ENCODE data around the gene FMNL2.

FMNL2 gene

GRCh38 chr2:152339556-152340286, 4.7 kb downstream of the FMNL2 start:
- DNase-seq (ENCODE audit: low read depth in 3 of 3) = no peak

DNA sequence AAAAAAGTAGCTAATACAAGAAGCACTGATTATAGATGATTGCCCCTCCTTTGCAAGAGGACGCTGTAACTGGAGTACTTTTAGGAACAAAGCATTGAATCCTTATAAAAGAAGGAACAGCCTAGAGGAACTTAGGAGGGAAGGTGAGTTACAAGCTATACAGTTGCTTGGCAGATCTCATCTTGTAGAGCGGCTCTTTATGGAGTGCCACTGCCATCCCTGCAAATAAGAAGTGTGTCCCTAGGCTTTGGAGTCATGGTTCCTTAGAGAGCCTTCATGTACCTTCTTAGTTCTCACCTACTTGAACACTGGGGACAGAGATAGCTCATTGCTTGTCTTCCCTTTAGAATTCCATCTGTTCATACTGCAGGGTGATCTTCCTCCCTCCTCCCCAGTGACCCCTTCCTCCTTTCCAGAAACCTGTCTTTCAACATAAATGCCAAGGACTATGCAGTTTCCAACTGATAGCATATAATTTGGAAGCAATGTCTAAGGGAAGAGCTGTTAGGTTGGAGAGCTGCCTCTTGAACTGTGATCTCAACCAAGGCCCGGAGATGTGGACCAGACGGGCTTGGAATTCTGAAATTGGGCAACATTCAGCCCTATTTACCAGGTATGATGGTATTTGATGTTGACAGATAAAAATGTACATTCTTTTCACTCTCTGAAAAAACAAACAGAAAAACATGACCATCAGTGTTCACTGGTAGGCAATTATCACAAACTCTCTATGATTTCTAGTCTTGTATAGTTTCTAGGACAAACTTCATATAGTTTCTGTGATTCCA, 7.5 kb downstream of the FMNL2 start:
- no peak for DNase-seq (ENCODE audit: low read depth in 3 of 3)

DNA sequence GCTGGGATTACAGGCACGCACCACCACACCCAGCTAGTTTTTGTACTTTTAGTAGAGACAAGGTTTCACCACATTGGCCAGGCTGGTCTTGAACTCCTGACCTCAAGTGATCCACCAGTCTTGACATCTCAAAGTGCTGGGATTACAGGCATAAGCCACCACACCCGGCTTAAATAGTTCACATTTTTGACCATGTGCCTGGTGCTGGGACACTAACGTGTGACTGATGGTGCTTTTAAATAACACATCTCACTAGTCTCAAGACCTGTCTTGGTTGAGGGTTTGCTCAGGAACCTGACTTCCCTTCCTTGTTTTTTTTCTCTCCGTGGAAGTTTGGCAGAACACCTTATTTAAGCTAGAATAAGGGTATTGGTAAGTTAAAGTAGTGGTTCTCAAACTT, 8.5 kb downstream of the FMNL2 start:
- no peak for DNase-seq (ENCODE audit: low read depth in 3 of 3)

GRCh38 chr2:152344579-152345195, 9.7 kb downstream of the FMNL2 start:
- no peak for DNase-seq (ENCODE audit: low read depth in 3 of 3)

DNA sequence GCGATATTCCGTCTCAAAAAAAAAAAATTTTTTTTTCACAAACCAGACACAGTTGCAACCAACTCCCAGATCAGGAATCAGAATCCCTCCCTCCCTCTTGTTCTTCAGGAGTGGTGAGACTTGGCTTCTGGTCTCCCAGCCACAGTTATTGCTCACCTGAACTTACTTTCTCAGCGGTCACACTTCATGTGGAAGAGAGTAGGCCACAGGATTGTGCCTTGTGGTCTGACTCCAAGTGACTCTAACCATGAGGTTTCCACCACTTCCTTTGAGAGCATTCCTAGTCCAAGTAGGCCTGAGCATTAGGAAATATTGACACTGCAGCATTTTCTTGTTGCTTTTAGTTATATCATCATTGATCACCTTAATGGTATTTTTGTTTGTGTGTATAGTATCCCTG, 12.1 kb downstream of the FMNL2 start:
- no peak for DNase-seq (ENCODE audit: low read depth in 3 of 3)

DNA sequence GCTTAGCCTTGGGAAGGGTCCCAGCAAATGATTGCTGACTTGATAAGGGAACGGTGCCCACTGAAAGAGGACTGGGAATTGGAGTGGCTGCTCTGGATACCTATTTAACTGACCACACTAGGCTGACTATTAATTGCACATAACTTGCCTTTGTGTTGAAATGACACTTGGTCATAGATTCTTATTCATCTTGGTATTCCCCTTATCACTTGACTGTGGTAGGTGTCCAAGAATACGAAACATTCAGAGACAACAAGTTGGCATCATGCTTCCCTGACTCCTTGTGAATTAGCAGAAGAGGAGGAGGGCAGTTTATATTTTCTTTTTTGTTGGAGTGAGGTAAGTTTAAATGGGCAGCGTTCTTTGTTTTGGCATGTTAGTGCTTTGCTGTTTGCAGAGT, 13.4 kb downstream of the FMNL2 start:
- no peak for DNase-seq (ENCODE audit: low read depth in 3 of 3)

GRCh38 chr2:152349416-152349815, 14.4 kb downstream of the FMNL2 start:
- DNase-seq (ENCODE audit: low read depth in 3 of 3) = no peak

- no peak for DNase-seq (ENCODE audit: low read depth in 3 of 3)
These were observed 15.2 kb downstream of the FMNL2 start for GRCh38 chr2:152350155-152350679.

GRCh38 chr2:152352616-152353015, 17.6 kb downstream of the FMNL2 start:
- no peak for DNase-seq (ENCODE audit: low read depth in 3 of 3)

- no peak for DNase-seq (ENCODE audit: low read depth in 3 of 3)
These were observed 18.4 kb downstream of the FMNL2 start for GRCh38 chr2:152353364-152353763.

- DNase-seq (ENCODE audit: low read depth in 3 of 3) = no peak
These were observed 19.2 kb downstream of the FMNL2 start for GRCh38 chr2:152354069-152354755.

GRCh38 chr2:152354909-152355308, 19.9 kb downstream of the FMNL2 start:
- DNase-seq (ENCODE audit: low read depth in 3 of 3) = no peak

GRCh38 chr2:152355409-152355831, 20.4 kb downstream of the FMNL2 start:
- DNase-seq (ENCODE audit: low read depth in 3 of 3) = no peak

GRCh38 chr2:152359573-152360363, 24.8 kb downstream of the FMNL2 start:
- DNase-seq (ENCODE audit: low read depth in 3 of 3) = no peak

DNA sequence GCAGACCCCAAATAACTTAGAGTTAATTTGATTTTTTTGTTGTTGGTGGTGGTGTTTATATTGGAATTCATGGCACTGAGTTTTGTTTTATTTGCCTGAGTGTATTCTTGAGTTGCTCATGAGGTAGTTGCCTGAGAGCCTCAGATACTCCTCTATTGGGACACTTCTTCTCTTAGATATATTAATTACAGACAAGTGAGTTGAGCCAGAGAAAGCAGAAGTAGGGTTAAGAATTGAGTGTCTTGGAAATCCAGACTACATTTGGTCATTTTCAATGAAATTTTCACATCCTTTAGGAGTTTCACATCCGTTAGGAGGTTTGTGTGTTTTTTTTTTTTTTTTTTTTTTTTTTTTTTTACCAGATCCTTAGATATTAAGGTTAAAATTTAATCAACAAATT, 29.0 kb downstream of the FMNL2 start:
- DNase-seq (ENCODE audit: low read depth in 3 of 3) = no peak

DNA sequence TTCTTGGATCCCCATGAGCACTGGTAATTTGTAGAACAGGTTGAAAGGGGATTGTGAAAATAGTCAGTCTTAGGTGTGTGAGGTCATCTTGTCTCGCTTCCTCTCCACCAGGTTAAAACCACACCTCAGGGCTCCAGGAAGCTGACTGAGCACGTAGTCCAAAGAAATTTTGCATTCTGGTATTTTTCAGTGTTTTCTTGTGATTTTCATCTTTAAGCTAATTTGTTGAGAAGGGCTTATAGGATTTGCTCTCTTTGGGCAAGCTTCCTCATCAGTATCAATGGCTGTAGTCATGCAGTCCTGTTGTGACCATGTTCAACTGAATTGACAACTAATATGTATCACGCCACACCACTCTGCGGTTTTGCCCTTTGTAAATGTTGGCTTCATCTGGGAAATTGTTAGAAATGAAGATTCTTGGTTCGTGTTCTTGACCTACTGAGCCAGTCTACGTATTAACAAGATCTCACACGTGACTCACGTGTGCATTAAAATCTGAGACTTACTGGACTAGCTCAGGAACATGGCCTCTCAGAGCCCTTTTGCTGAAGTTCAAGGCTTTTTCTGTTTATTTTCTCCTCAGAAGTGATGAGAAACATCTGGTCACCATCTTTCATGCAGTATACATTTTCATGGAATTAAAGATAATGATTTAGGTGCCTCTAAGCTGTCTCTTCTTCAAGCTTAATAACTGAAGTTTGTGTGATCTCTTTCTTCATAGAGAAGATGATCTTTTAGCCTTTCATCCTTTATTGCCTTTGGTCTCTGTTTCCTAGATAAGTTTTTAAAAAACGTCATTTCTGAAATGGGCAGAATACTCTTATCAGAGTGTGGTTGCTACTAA, 32.8 kb downstream of the FMNL2 start:
- no peak for DNase-seq (ENCODE audit: low read depth in 3 of 3)

GRCh38 chr2:152369176-152369860, 34.3 kb downstream of the FMNL2 start:
- DNase-seq (ENCODE audit: low read depth in 3 of 3) = no peak

GRCh38 chr2:152370783-152371182, 35.8 kb downstream of the FMNL2 start:
- DNase-seq (ENCODE audit: low read depth in 3 of 3) = no peak

DNA sequence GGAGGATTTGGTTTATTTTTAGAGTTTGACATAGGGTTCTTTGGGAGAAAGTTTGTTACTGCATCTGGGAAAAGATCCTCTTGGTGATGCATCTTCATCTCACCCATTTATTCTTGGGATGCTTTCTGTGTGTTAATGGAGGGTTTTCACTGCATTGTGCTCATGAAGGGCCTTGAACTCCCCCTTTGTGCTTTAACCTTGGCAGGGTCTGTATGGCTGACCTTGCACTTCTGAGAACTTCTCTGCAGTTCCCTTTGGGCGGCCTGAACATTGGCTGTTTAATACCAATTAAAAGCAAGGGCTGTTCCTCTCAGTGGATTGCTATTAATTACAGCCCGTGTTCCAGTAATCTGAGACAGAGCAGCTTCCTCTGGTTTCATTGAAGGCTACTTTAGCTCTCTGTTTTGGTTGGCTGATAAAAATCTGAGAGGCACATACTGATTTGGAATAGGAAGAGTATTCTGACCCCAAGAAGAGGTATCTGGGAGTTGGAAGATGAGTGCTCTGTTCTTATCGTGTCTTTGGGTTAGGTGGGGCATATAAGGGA, 37.5 kb downstream of the FMNL2 start:
- DNase-seq (ENCODE audit: low read depth in 3 of 3) = no peak

All from stimulated activated CD4-positive, alpha-beta T cell treated with anti-CD3 and anti-CD28 coated beads, TNF-alpha, amount 100 ng/mL, for 4 hours (primary cell).